GM08714 (cell line): ENCODE data around the gene MLLT6.

Experiments used
- H3K4me3 ChIP-seq: fragments of 200-500 bp; sonication (Bioruptor generic); 2 replicates; pipeline ENCODE4 v1.5.1; 2014; ENCODE audit warnings: mild to moderate bottlenecking, low read length, inconsistent platforms
- ZNF274 ChIP-seq: IDR thresholded peaks from 2 replicates; pipeline ENCODE4 v1.6.1; 2012; ENCODE audit warnings: mild to moderate bottlenecking, low read depth, low read length

MLLT6 gene

GRCh38 chr17:38753071-38753506 is 48.0 kb downstream of the MLLT6 start:
- peak overlapping the region; percentile 83 for H3K4me3 ChIP-seq
- TF ChIP-seq ZNF274 = no peak

GRCh38 chr17:38761612-38762011 is 56.5 kb downstream of the MLLT6 start:
- no peak overlapping the region for H3K4me3 ChIP-seq
- no peak for TF ChIP-seq ZNF274

GRCh38 chr17:38762231-38762630 is 57.2 kb downstream of the MLLT6 start:
- no peak for TF ChIP-seq ZNF274
- no peak overlapping the region for H3K4me3 ChIP-seq

GRCh38 chr17:38766341-38766740 is 61.3 kb downstream of the MLLT6 start:
- no peak for TF ChIP-seq ZNF274
- H3K4me3 ChIP-seq = no peak overlapping the region

GRCh38 chr17:38768417-38768816 is 63.3 kb downstream of the MLLT6 start:
- no peak overlapping the region for H3K4me3 ChIP-seq
- no peak for TF ChIP-seq ZNF274

GRCh38 chr17:38773258-38773657 is 68.2 kb downstream of the MLLT6 start:
- no peak overlapping the region for H3K4me3 ChIP-seq
- TF ChIP-seq ZNF274 = no peak

- no peak overlapping the region for H3K4me3 ChIP-seq
- no peak for TF ChIP-seq ZNF274
Measured at GRCh38 chr17:38777641-38778250, 72.7 kb downstream of the MLLT6 start.
